PFSK-1 (cell line): ENCODE results near the gene DAO.

ENCODE experiments used
- FOXP2 ChIP-seq: optimal IDR thresholded peaks from 2 replicates; pipeline ENCODE3; 2011; ENCODE audit warnings: borderline replicate concordance, control low read depth, inconsistent platforms; ENCODE audit not compliant: insufficient read depth; ENCODE audit errors: extremely low read length, extremely low read depth
- POLR2AphosphoS5 ChIP-seq: IDR thresholded peaks from 2 replicates; pipeline ENCODE4 v1.6.1; 2012; ENCODE audit warnings: low read depth, mild to moderate bottlenecking, control low read depth, low read length, moderate library complexity
- REST ChIP-seq, 2 experiments: IDR thresholded peaks; 2 replicates each; pipeline versions ENCODE4 v1.6.1 to v1.8.0; 2011 to 2012; ENCODE audit warnings: low read depth in 2 of 2, low read length in 2 of 2, control low read depth in 1 of 2, inconsistent platforms in 1 of 2, mild to moderate bottlenecking in 1 of 2, moderate library complexity in 1 of 2; ENCODE audit not compliant: insufficient read depth in 1 of 2
- SIN3A ChIP-seq: IDR thresholded peaks from 2 replicates; pipeline ENCODE4 v1.6.1; 2012; ENCODE audit warnings: mild to moderate bottlenecking, low read length, moderate library complexity, borderline replicate concordance; ENCODE audit not compliant: insufficient read depth
- TAF1 ChIP-seq: IDR thresholded peaks from 2 replicates; pipeline ENCODE4 v1.6.1; 2012; ENCODE audit warnings: low read length, control low read depth, borderline replicate concordance; ENCODE audit not compliant: insufficient read depth

DAO gene

GRCh38 chr12:108854451-108855283 lies 25.2 kb upstream of the DAO start:
- TF ChIP-seq POLR2AphosphoS5 (no peak), REST (IDR thresholded peaks at IDR 0.05; ENCODE audit: insufficient read depth in 1 of 2, low read depth in 2 of 2, low read length in 2 of 2) (no peak), TAF1 (no peak), FOXP2 (no peak), SIN3A (no peak)

GRCh38 chr12:108855284-108856169 lies 24.4 kb upstream of the DAO start:
- TF ChIP-seq FOXP2, result no peak
- TF ChIP-seq REST (IDR thresholded peaks at IDR 0.05; ENCODE audit: insufficient read depth in 1 of 2, low read depth in 2 of 2, low read length in 2 of 2), result 0 out of 4 replicates have a peak, but pooled peaks of 1 of the 2 experiments have one; percentile 21
- TF ChIP-seq SIN3A, result peak; percentile 91; the same call in 1 of the 2 replicates
- peak; percentile 67; the same call in 1 of the 2 replicates for TF ChIP-seq TAF1
- TF ChIP-seq POLR2AphosphoS5, result peak; percentile 47; the same call in 1 of the 2 replicates

- no peak for TF ChIP-seq REST (IDR thresholded peaks at IDR 0.05; ENCODE audit: insufficient read depth in 1 of 2, low read depth in 2 of 2, low read length in 2 of 2)
- no peak for TF ChIP-seq FOXP2
Observed at GRCh38 chr12:108856170-108856427, 23.8 kb upstream of the DAO start.

- TF ChIP-seq TAF1 (no peak), POLR2AphosphoS5 (no peak), FOXP2 (no peak), REST (IDR thresholded peaks at IDR 0.05; ENCODE audit: insufficient read depth in 1 of 2, low read depth in 2 of 2, low read length in 2 of 2) (no peak), SIN3A (peak; percentile 12; the same call in 1 of the 2 replicates)
Observed at GRCh38 chr12:108856428-108857157, 23.3 kb upstream of the DAO start.
